DOHH2 (cell line): ENCODE results near the gene COL4A4.

ENCODE experiments used
- H3F3A ChIP-seq: fragments of 200-600 bp; sonication (generic), shearing (Covaris generic); 2 replicates; pipeline ENCODE4 v1.6.0; 2016; ENCODE audit warnings: antibody characterized with exemption, mild to moderate bottlenecking; ENCODE audit not compliant: control insufficient read depth, insufficient read depth
- H3K27ac ChIP-seq: fragments of 200-600 bp; sonication (generic); 2 replicates; pipeline ENCODE4 v1.5.1; 2014; ENCODE audit warnings: low read depth, mild to moderate bottlenecking, low read length, moderate library complexity
- H3K27me3 ChIP-seq: fragments of 200-600 bp; sonication (generic); 2 replicates; pipeline ENCODE4 v1.6.1; 2014; ENCODE audit warnings: mild to moderate bottlenecking, low read length, mixed read lengths; ENCODE audit not compliant: control insufficient read depth
- H3K36me3 ChIP-seq: fragments of 200-600 bp; sonication (generic); 2 replicates; pipeline ENCODE4 v1.6.1; 2014; ENCODE audit warnings: mild to moderate bottlenecking, low read length, moderate library complexity, mixed read lengths; ENCODE audit not compliant: control insufficient read depth
- H3K4me1 ChIP-seq: fragments of 200-600 bp; sonication (generic); 2 replicates; pipeline ENCODE4 v1.6.1; 2014; ENCODE audit warnings: mild to moderate bottlenecking, low read length, mixed read lengths; ENCODE audit not compliant: control insufficient read depth
- H3K4me2 ChIP-seq: fragments of 200-600 bp; sonication (generic); 2 replicates; pipeline ENCODE4 v1.6.0; 2014; ENCODE audit warnings: mild to moderate bottlenecking, low read length, moderate library complexity
- H3K4me3 ChIP-seq: fragments of 200-600 bp; sonication (generic); 2 replicates; pipeline ENCODE4 v1.5.1; 2014; ENCODE audit warnings: mild to moderate bottlenecking, low read length, mixed read lengths
- H3K79me2 ChIP-seq: fragments of 200-600 bp; sonication (generic); 2 replicates; pipeline ENCODE4 v1.6.1; 2014; ENCODE audit warnings: mild to moderate bottlenecking, low read length, mixed read lengths; ENCODE audit not compliant: control insufficient read depth
- H3K9me2 ChIP-seq: fragments of 200-600 bp; sonication (generic); replicated peaks from 2 replicates; pipeline ENCODE4 v1.6.1; 2014; ENCODE audit warnings: mild to moderate bottlenecking, low read length, mixed read lengths; ENCODE audit not compliant: control insufficient read depth
- H3K9me3 ChIP-seq: fragments of 200-600 bp; sonication (generic); 2 replicates; pipeline ENCODE4 v1.6.1; 2014; ENCODE audit warnings: antibody characterized with exemption, low read length, mixed read lengths; ENCODE audit not compliant: control insufficient read depth, insufficient read depth
- H4K20me1 ChIP-seq: fragments of 200-600 bp; sonication (generic); 2 replicates; pipeline ENCODE4 v1.6.0; 2014; ENCODE audit warnings: low read depth, mild to moderate bottlenecking, antibody characterized with exemption, low read length, moderate library complexity; ENCODE audit not compliant: control insufficient read depth, insufficient read depth
- CTCF ChIP-seq: fragments of 200-600 bp; sonication (generic); IDR thresholded peaks from one replicate; pipeline ENCODE4 v1.5.1; 2014; ENCODE audit warnings: antibody characterized with exemption, mild to moderate bottlenecking, low read depth, low read length; ENCODE audit not compliant: poor library complexity, severe bottlenecking
- EZH2phosphoT487 ChIP-seq: fragments of 200-600 bp; sonication (generic); IDR thresholded peaks from 2 replicates; pipeline ENCODE4 v1.6.1; 2017; ENCODE audit warnings: borderline replicate concordance, mild to moderate bottlenecking, antibody characterized with exemption, low read length, moderate library complexity, mixed read lengths

COL4A4 gene

GRCh38 chr2:226993171-226993570 lies 170.8 kb downstream of the COL4A4 start:
- no peak overlapping the region for H3K4me3 ChIP-seq
- no peak overlapping the region for H3K4me2 ChIP-seq
- H4K20me1 ChIP-seq: no peaks in the 10 kb centered on the region
- H3K27me3 ChIP-seq: no peaks in the 10 kb centered on the region
- no peaks in the 10 kb centered on the region for H3K4me1 ChIP-seq
- no peak for TF ChIP-seq CTCF
- no peak for TF ChIP-seq EZH2phosphoT487
- no peaks in the 10 kb centered on the region for H3K9me3 ChIP-seq
- no peaks in the 10 kb centered on the region for H3K9me2 ChIP-seq
- no peak overlapping the region for H3K27ac ChIP-seq
- H3K36me3 ChIP-seq: peaks cover 5% of the 10 kb centered on the region; the same call in 1 of the 2 replicates
- no peaks in the 10 kb centered on the region for H3K79me2 ChIP-seq
- no peaks in the 10 kb centered on the region for H3F3A ChIP-seq

- H3F3A ChIP-seq: no peaks in the 10 kb centered on the region
- no peaks in the 10 kb centered on the region for H3K9me2 ChIP-seq
- H3K4me3 ChIP-seq: no peak overlapping the region
- H3K79me2 ChIP-seq: no peaks in the 10 kb centered on the region
- peaks cover 5% of the 10 kb centered on the region; the same call in 1 of the 2 replicates for H3K36me3 ChIP-seq
- H3K4me1 ChIP-seq: no peaks in the 10 kb centered on the region
- no peak overlapping the region for H3K4me2 ChIP-seq
- H4K20me1 ChIP-seq: no peaks in the 10 kb centered on the region
- no peaks in the 10 kb centered on the region for H3K27me3 ChIP-seq
- no peak for TF ChIP-seq EZH2phosphoT487
- no peak for TF ChIP-seq CTCF
- no peak overlapping the region for H3K27ac ChIP-seq
- no peaks in the 10 kb centered on the region for H3K9me3 ChIP-seq
Observed at GRCh38 chr2:226991663-226992062, 172.3 kb downstream of the COL4A4 start.

GRCh38 chr2:226985583-226985946 lies 178.4 kb downstream of the COL4A4 start:
- TF ChIP-seq CTCF (peak; percentile 8), EZH2phosphoT487 (no peak)
- Histone ChIP-seq H3K79me2 (0 out of 2 replicates have a peak, but pooled peaks cover 4% of the 10 kb centered on the region), H4K20me1 (no peaks in the 10 kb centered on the region), H3K36me3 (no peaks in the 10 kb centered on the region), H3K9me2 (no peaks in the 10 kb centered on the region), H3K9me3 (no peaks in the 10 kb centered on the region), H3K27ac (no peak overlapping the region), H3K4me3 (no peak overlapping the region), H3K4me2 (no peak overlapping the region), H3F3A (no peaks in the 10 kb centered on the region), H3K4me1 (peaks cover 23% of the 10 kb centered on the region), H3K27me3 (no peaks in the 10 kb centered on the region)
